Calu3 (cell line): ENCODE measurements around the gene ELMO1. TPM values are rescaled to one million over a fixed set of nuclear protein-coding genes. Genes with fewer than 3 reads are reported as not detected.

Source experiments
- BruUV-seq: library from RNA; stranded (reverse); fragments of 400-500 nt; replicated peaks from 2 replicates; lab custom pipeline; 2021; lab: Mats Ljungman, UMichigan
- CTCF ChIA-PET: fragments of 300-600 bp; sonication (Branson Sonifier 250); formaldehyde crosslinking; loops from one replicate; lab custom pipeline; 2022; ENCODE audit warnings: antibody characterized with exemption; lab: Charles Lee
- DNase-seq: peaks from one replicate; pipeline ENCODE4 v3.0.0; 2022
- H3K27ac Mint-ChIP-seq: one replicate; pipeline ENCODE4 v1.8.0; 2022; ENCODE audit warnings: mixed read lengths; ENCODE audit not compliant: unreplicated experiment
- H3K27me3 Mint-ChIP-seq: one replicate; pipeline ENCODE4 v1.8.0; 2022; ENCODE audit warnings: mixed read lengths; ENCODE audit not compliant: unreplicated experiment
- H3K36me3 Mint-ChIP-seq: one replicate; pipeline ENCODE4 v1.8.0; 2022; ENCODE audit warnings: mild to moderate bottlenecking, moderate library complexity, mixed read lengths; ENCODE audit not compliant: insufficient read depth, unreplicated experiment
- H3K4me1 Mint-ChIP-seq: one replicate; pipeline ENCODE4 v1.8.0; 2022; ENCODE audit warnings: mild to moderate bottlenecking, low read depth, mixed read lengths; ENCODE audit not compliant: unreplicated experiment
- H3K4me3 Mint-ChIP-seq: one replicate; pipeline ENCODE4 v1.8.0; 2022; ENCODE audit warnings: mild to moderate bottlenecking, low read depth, moderate library complexity, mixed read lengths; ENCODE audit not compliant: unreplicated experiment
- H3K9me3 Mint-ChIP-seq: one replicate; pipeline ENCODE4 v1.8.0; 2022; ENCODE audit warnings: low read depth, mixed read lengths; ENCODE audit not compliant: unreplicated experiment
- CTCF ChIP-seq: fragments of 200-600 bp; IDR thresholded peaks from one replicate; pipeline ENCODE4 v1.8.0; 2022; ENCODE audit warnings: antibody characterized with exemption; ENCODE audit not compliant: unreplicated experiment
- intact Hi-C: fragments of 100-400 bp; cut with micrococcal nuclease; formaldehyde crosslinking; loops from one replicate; pipeline ENCODE4 v1.10.0; 2022; ENCODE audit not compliant: unreplicated experiment
- total RNA-seq: library from RNA; stranded (reverse); gene quantifications from 2 replicates; pipeline ENCODE4 v1.2.3, GENCODE V29; 2022

ELMO1 gene
- total RNA-seq, 1 experiment from 2014 or later = not detected

GRCh38 chr7:37366445-37366844 is 82.2 kb downstream of the ELMO1 start:
- no peaks in the 10 kb centered on the region for H3K36me3 Mint-ChIP-seq
- H3K4me3 Mint-ChIP-seq = no peak overlapping the region
- H3K27ac Mint-ChIP-seq = no peak overlapping the region
- H3K9me3 Mint-ChIP-seq = peaks cover 13% of the 10 kb centered on the region
- CTCF ChIA-PET = no interaction called here
- H3K4me1 Mint-ChIP-seq = no peaks in the 10 kb centered on the region
- TF ChIP-seq CTCF = no peak
- peaks cover 30% of the 10 kb centered on the region for H3K27me3 Mint-ChIP-seq
- BruUV-seq = no TSS peak
- no peak for DNase-seq
- intact Hi-C loops = no loop called here

GRCh38 chr7:37365405-37365804 is 83.3 kb downstream of the ELMO1 start:
- intact Hi-C loops = no loop called here
- TF ChIP-seq CTCF = no peak
- BruUV-seq = no TSS peak
- Mint-ChIP-seq H3K4me3 (no peak overlapping the region), H3K9me3 (peaks cover 13% of the 10 kb centered on the region), H3K27me3 (peaks cover 26% of the 10 kb centered on the region), H3K4me1 (no peaks in the 10 kb centered on the region), H3K36me3 (no peaks in the 10 kb centered on the region), H3K27ac (no peak overlapping the region)
- no peak for DNase-seq
- CTCF ChIA-PET = no interaction called here

GRCh38 chr7:37364856-37365255 is 83.8 kb downstream of the ELMO1 start:
- Mint-ChIP-seq H3K27ac (no peak overlapping the region), H3K4me3 (no peak overlapping the region), H3K4me1 (no peaks in the 10 kb centered on the region), H3K9me3 (peaks cover 13% of the 10 kb centered on the region), H3K36me3 (no peaks in the 10 kb centered on the region), H3K27me3 (peaks cover 20% of the 10 kb centered on the region)
- BruUV-seq = no TSS peak
- intact Hi-C loops = no loop called here
- no peak for DNase-seq
- TF ChIP-seq CTCF = no peak
- CTCF ChIA-PET = no interaction called here

GRCh38 chr7:37363536-37364491 is 84.8 kb downstream of the ELMO1 start:
- Mint-ChIP-seq H3K27ac (no peak overlapping the region), H3K27me3 (peaks cover 16% of the 10 kb centered on the region), H3K4me3 (no peak overlapping the region), H3K36me3 (no peaks in the 10 kb centered on the region), H3K4me1 (no peaks in the 10 kb centered on the region), H3K9me3 (peaks cover 13% of the 10 kb centered on the region)
- BruUV-seq = no TSS peak
- TF ChIP-seq CTCF = no peak
- no peak for DNase-seq
- intact Hi-C loops = no loop called here
- CTCF ChIA-PET = no interaction called here
